ENCODE results near the gene CACNA1I. TPM values are rescaled to one million over a fixed set of nuclear protein-coding genes. Genes with fewer than 3 reads are reported as not detected.

The CACNA1I gene
- total and polyA plus RNA-seq, 7 donors, result under 0.01 to 0.95 (median 0.15) TPM; not detected in 3

GRCh38 chr22:39671936-39672335 is 101.4 kb downstream of the CACNA1I start:
- DNase-seq, result no peak
- Histone ChIP-seq H3K36me3 (no peaks in the 10 kb centered on the region), H3K27ac (no peak overlapping the region), H3K9me3 (peaks cover 8 to 23% (median 13%) of the 10 kb centered on the region in 4 donors), H3K4me3 (no peak overlapping the region), H3K27me3 (no peaks in the 10 kb centered on the region), H3K4me1 (no peaks in the 10 kb centered on the region)
- TF ChIP-seq POLR2AphosphoS5 (IDR thresholded peaks at IDR 0.05) (no peak), CTCF (IDR thresholded peaks at IDR 0.05) (no peak), POLR2A (IDR thresholded peaks at IDR 0.05) (no peak), EP300 (IDR thresholded peaks at IDR 0.05) (no peak)
- 94% methylated on average over 3 of the region's 3 CpGs for WGBS, 2 donors
- intact Hi-C loops (cut with DNase I), result no loop called here

GRCh38 chr22:39674536-39674935 is 104.0 kb downstream of the CACNA1I start:
- H3K36me3 ChIP-seq, result no peaks in the 10 kb centered on the region
- intact Hi-C loops (cut with DNase I), result no loop called here
- H3K27ac ChIP-seq, result no peak overlapping the region
- no peaks in the 10 kb centered on the region for H3K4me1 ChIP-seq
- DNase-seq, result no peak
- peaks cover 8 to 23% (median 13%) of the 10 kb centered on the region in 4 donors for H3K9me3 ChIP-seq
- TF ChIP-seq CTCF (IDR thresholded peaks at IDR 0.05), result no peak
- TF ChIP-seq POLR2A (IDR thresholded peaks at IDR 0.05), result no peak
- TF ChIP-seq EP300 (IDR thresholded peaks at IDR 0.05), result no peak
- TF ChIP-seq POLR2AphosphoS5 (IDR thresholded peaks at IDR 0.05), result no peak
- WGBS, 2 donors, result 59 to 66% methylated on average over 7 of the region's 7 CpGs
- no peak overlapping the region for H3K4me3 ChIP-seq
- H3K27me3 ChIP-seq, result no peaks in the 10 kb centered on the region

- H3K4me3 ChIP-seq, result no peak overlapping the region
- TF ChIP-seq POLR2AphosphoS5 (IDR thresholded peaks at IDR 0.05) (no peak), POLR2A (IDR thresholded peaks at IDR 0.05) (no peak), CTCF (IDR thresholded peaks at IDR 0.05) (no peak), EP300 (IDR thresholded peaks at IDR 0.05) (no peak)
- no peaks in the 10 kb centered on the region for H3K4me1 ChIP-seq
- DNase-seq, result no peak
- no peaks in the 10 kb centered on the region for H3K27me3 ChIP-seq
- intact Hi-C loops (cut with DNase I), result no loop called here
- peaks cover 8 to 21% (median 11%) of the 10 kb centered on the region in 4 donors for H3K9me3 ChIP-seq
- H3K36me3 ChIP-seq, result no peaks in the 10 kb centered on the region
- no peak overlapping the region for H3K27ac ChIP-seq
- 70 to 74% methylated on average over 10 of the region's 10 CpGs for WGBS, 2 donors
Measured at GRCh38 chr22:39675947-39676346, 105.4 kb downstream of the CACNA1I start.

GRCh38 chr22:39677967-39678366 is 107.4 kb downstream of the CACNA1I start:
- 89 to 93% methylated on average over 12 of the region's 12 CpGs for WGBS, 2 donors
- Histone ChIP-seq H3K27ac (no peak overlapping the region), H3K9me3 (peaks cover 0 to 2% (median under 1%) of the 10 kb centered on the region in 4 donors), H3K27me3 (peaks cover 0 to under 1% (median 0%) of the 10 kb centered on the region in 3 donors), H3K4me1 (no peaks in the 10 kb centered on the region), H3K4me3 (no peak overlapping the region), H3K36me3 (no peaks in the 10 kb centered on the region)
- intact Hi-C loops (cut with DNase I), result no loop called here
- TF ChIP-seq POLR2AphosphoS5 (IDR thresholded peaks at IDR 0.05) (no peak), EP300 (IDR thresholded peaks at IDR 0.05) (no peak), POLR2A (IDR thresholded peaks at IDR 0.05) (no peak), CTCF (IDR thresholded peaks at IDR 0.05) (no peak)
- DNase-seq, result no peak

- no peak for DNase-seq
- H3K4me1 ChIP-seq, result no peaks in the 10 kb centered on the region
- TF ChIP-seq EP300 (IDR thresholded peaks at IDR 0.05) (no peak), CTCF (IDR thresholded peaks at IDR 0.05) (no peak), POLR2A (IDR thresholded peaks at IDR 0.05) (no peak), POLR2AphosphoS5 (IDR thresholded peaks at IDR 0.05) (no peak)
- intact Hi-C loops (cut with DNase I), result no loop called here
- H3K9me3 ChIP-seq, result no peaks in the 10 kb centered on the region
- no peaks in the 10 kb centered on the region for H3K36me3 ChIP-seq
- H3K4me3 ChIP-seq, result no peak overlapping the region
- H3K27me3 ChIP-seq, result peaks cover 0 to 10% (median 0%) of the 10 kb centered on the region in 3 donors
- no peak overlapping the region for H3K27ac ChIP-seq
- WGBS, 2 donors, result 93 to 94% methylated on average over 47 of the region's 47 CpGs
Measured at GRCh38 chr22:39678862-39679490, 108.4 kb downstream of the CACNA1I start.

Data from sigmoid colon (tissue), 7 donors.